Testis (tissue), 3 donors: Measurements from ENCODE around the gene CNNM1. TPM values are rescaled to one million over a fixed set of nuclear protein-coding genes. Genes with fewer than 3 reads are reported as not detected.

Experiments used
- DNase-seq: peaks from one replicate; pipeline ENCODE4 v3.0.0-alpha.2; 2019
- H3K27ac ChIP-seq, 2 donors: fragments of 200-600 bp; sonication (generic); one replicate each; pipeline ENCODE4 v1.5.1; 2019
- H3K27me3 ChIP-seq: fragments of 200-600 bp; sonication (generic); one replicate; pipeline ENCODE4 v1.5.1; 2019
- H3K36me3 ChIP-seq: fragments of 200-600 bp; sonication (generic); one replicate; pipeline ENCODE4 v1.5.1; 2017; ENCODE audit warnings: low read depth; ENCODE audit errors: missing control alignments
- H3K4me1 ChIP-seq: fragments of 200-600 bp; sonication (generic); one replicate; pipeline ENCODE4 v1.5.1; 2019
- H3K4me3 ChIP-seq, 2 donors: fragments of 200-600 bp; sonication (generic); one replicate each; pipeline ENCODE4 v1.5.1; 2017 to 2019
- H3K9me3 ChIP-seq: fragments of 200-600 bp; sonication (generic); one replicate; pipeline ENCODE4 v1.5.1; 2017
- POLR2A ChIP-seq: fragments of 450-650 bp; IDR thresholded peaks from one replicate; pipeline ENCODE4 v1.6.1; 2017; ENCODE audit warnings: antibody characterized with exemption, mild to moderate bottlenecking, moderate library complexity
- WGBS, 2 donors: methylation state at CpG; one replicate each; pipeline ENCODE4 v1.1.5; 2018; 5-methylcytosine and 5-hydroxymethylcytosine counted together
- intact Hi-C: fragments of 100-400 bp; cut with DNase I; formaldehyde crosslinking; loops from one replicate; pipeline ENCODE4 v1.15.1; 2023; ENCODE audit warnings: low total_unique reads
- polyA plus RNA-seq: library from polyadenylated mRNA; stranded (reverse); fragments of 350-450 nt; fragmentation: Illumina TruSeq; extraction: RNeasy Lipid Tissue Mini Kit (QIAGEN cat#74804); gene quantifications from one replicate; pipeline ENCODE4 v1.2.3, GENCODE V29; 2014; ENCODE audit warnings: low read depth, low replicate concordance; ENCODE audit not compliant: insufficient read depth
- total RNA-seq, 2 donors: library from RNA; depleted of rRNA; stranded (reverse); fragments of >200 nt; gene quantifications; one replicate each; pipeline ENCODE4 v1.2.3, GENCODE V29; 2016
- TF ChIP-seq, protein P1 (sequence below), 3 experiments: fragments of 450-650 bp in 2 of 3; fragments of 200-600 bp in 1 of 3; sonication (generic) in 1 of 3; IDR thresholded peaks; one replicate each; pipeline ENCODE4 v1.5.1; 2016 to 2019; ENCODE audit warnings: antibody characterized with exemption in 3 of 3, mild to moderate bottlenecking in 2 of 3, moderate library complexity in 1 of 3

Gene CNNM1
- total and polyA plus RNA-seq, 3 donors from 2014 or later, result 29.0 to 53.8 (median 51.9) TPM

DNA sequence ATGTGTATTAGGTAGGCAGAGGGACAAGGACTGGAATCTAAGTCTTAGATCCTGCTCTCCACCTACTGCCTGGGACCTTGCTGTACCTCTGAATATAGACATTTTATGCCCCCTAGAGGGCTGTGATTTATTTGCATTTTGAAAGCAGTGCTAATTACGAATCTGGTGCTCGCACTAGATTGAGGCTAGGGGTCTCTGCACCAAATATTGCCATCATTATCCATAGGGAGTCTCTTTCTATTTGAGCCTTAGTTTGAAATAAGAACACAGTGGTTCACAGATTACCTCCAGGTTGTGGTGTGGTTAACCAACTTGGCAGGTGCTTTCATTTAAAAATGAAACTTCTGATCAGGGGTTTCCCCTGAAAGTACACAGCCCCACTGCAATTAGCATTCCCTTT is 41.8 kb downstream of the CNNM1 start:
- intact Hi-C loops, result no loop called here
- WGBS, 2 donors, result 51 to 53% methylated on average over 2 of the region's 2 CpGs
- H3K9me3 ChIP-seq, result no peaks in the 10 kb centered on the region
- TF ChIP-seq, protein P1, sequence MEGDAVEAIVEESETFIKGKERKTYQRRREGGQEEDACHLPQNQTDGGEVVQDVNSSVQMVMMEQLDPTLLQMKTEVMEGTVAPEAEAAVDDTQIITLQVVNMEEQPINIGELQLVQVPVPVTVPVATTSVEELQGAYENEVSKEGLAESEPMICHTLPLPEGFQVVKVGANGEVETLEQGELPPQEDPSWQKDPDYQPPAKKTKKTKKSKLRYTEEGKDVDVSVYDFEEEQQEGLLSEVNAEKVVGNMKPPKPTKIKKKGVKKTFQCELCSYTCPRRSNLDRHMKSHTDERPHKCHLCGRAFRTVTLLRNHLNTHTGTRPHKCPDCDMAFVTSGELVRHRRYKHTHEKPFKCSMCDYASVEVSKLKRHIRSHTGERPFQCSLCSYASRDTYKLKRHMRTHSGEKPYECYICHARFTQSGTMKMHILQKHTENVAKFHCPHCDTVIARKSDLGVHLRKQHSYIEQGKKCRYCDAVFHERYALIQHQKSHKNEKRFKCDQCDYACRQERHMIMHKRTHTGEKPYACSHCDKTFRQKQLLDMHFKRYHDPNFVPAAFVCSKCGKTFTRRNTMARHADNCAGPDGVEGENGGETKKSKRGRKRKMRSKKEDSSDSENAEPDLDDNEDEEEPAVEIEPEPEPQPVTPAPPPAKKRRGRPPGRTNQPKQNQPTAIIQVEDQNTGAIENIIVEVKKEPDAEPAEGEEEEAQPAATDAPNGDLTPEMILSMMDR (IDR thresholded peaks at IDR 0.05), result peak in 2 of 3 experiments; percentile 19 to 22
- TF ChIP-seq POLR2A, result no peak
- H3K36me3 ChIP-seq, result no peaks in the 10 kb centered on the region
- H3K4me1 ChIP-seq, result no peaks in the 10 kb centered on the region
- H3K27ac ChIP-seq, result no peak overlapping the region
- DNase-seq, result peak; percentile 41
- H3K4me3 ChIP-seq, result no peak overlapping the region
- no peaks in the 10 kb centered on the region for H3K27me3 ChIP-seq

DNA sequence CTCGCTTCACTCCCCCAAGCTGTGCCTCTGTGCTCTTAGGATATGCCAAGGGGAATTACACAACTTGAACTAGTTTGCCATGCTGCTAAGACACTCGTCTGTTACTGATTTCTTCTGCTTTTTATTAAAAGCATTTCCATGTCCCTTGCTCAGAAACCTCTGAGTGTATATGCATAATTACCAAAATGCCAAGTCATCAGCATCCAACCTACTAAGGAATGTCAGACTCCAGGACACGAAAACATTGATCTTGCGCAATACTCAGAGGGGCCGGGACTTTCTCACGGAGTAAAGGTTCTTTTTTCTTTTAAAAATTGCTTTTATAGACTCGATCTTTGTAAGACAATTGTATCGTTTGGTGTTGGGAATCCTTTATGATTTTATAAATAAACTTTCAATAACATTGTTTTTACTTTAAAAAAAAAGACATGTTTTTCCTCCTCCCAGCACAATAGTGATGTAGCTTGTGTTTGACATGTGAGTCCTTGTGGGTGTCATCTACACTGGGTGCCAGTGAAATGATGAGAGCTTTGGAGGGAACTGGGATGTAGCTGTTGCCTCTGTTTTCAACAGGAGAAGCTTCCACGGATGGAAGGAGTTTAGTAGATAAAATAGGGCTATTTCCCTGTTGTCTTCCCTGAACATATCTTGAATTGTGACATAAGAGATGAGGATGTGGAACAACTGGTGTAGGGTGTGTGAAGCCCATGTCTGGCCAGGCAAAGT is 43.6 kb downstream of the CNNM1 start:
- no peak for DNase-seq
- no peak for TF ChIP-seq POLR2A
- TF ChIP-seq, protein P1 (IDR thresholded peaks at IDR 0.05), result no peak
- H3K4me1 ChIP-seq, result no peaks in the 10 kb centered on the region
- intact Hi-C loops, result no loop called here
- H3K27ac ChIP-seq, result no peak overlapping the region
- H3K4me3 ChIP-seq, result no peak overlapping the region
- H3K27me3 ChIP-seq, result no peaks in the 10 kb centered on the region
- H3K36me3 ChIP-seq, result no peaks in the 10 kb centered on the region
- no peaks in the 10 kb centered on the region for H3K9me3 ChIP-seq
- WGBS, 2 donors, result 75 to 88% methylated on average over 9 of the region's 9 CpGs

DNA sequence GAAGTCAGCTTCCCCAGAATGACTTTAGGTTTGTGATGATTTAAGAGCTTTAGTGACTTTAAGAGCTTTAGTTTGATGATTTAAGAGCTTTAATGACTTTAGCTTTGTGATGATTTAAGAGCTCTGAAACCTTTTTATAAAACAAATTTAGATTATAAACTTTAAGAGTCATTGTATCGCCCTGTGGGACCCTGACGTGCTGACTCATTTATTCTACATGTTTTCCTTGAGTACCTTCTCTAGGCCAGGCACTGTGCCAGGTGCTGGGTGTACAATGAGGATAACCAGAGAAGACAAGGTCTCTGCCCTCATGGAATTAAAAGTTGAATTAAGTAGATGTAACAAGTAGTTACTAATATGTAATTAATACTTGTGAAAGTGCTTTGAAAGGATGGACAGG is 45.4 kb downstream of the CNNM1 start:
- Histone ChIP-seq H3K27me3 (no peaks in the 10 kb centered on the region), H3K27ac (no peak overlapping the region), H3K4me3 (no peak overlapping the region), H3K9me3 (no peaks in the 10 kb centered on the region), H3K4me1 (no peaks in the 10 kb centered on the region), H3K36me3 (no peaks in the 10 kb centered on the region)
- TF ChIP-seq POLR2A, result no peak
- TF ChIP-seq, protein P1 (IDR thresholded peaks at IDR 0.05), result no peak
- intact Hi-C loops, result no loop called here
- DNase-seq, result no peak
- WGBS, 2 donors, result 50 to 51% methylated on average over 2 of the region's 2 CpGs

DNA sequence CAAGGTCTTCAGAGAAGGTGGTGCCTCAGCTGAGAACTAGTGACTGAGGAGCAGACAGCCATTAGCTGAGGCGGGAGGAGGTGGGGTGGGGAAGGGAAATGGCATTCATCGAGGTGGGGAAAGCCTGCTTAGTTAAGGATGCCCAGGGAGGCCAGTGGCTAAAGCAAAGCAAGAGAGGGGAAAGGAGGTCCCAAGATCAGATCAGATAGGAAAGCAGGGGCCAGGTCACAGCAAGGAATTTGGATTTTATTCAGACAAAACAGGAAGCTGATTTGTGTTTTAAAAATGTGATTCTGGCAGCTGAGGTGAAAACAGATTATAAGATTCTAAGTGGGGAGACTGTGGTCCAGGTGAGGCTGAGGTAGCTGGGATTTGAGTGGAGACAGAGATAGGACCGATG is 45.8 kb downstream of the CNNM1 start:
- Histone ChIP-seq H3K4me3 (no peak overlapping the region), H3K36me3 (no peaks in the 10 kb centered on the region), H3K27me3 (no peaks in the 10 kb centered on the region), H3K9me3 (no peaks in the 10 kb centered on the region), H3K4me1 (no peaks in the 10 kb centered on the region), H3K27ac (no peak overlapping the region)
- WGBS, 2 donors, result 60 to 62% methylated on average over 3 of the region's 3 CpGs
- TF ChIP-seq POLR2A, result no peak
- TF ChIP-seq, protein P1 (IDR thresholded peaks at IDR 0.05), result no peak
- DNase-seq, result no peak
- intact Hi-C loops, result no loop called here

DNA sequence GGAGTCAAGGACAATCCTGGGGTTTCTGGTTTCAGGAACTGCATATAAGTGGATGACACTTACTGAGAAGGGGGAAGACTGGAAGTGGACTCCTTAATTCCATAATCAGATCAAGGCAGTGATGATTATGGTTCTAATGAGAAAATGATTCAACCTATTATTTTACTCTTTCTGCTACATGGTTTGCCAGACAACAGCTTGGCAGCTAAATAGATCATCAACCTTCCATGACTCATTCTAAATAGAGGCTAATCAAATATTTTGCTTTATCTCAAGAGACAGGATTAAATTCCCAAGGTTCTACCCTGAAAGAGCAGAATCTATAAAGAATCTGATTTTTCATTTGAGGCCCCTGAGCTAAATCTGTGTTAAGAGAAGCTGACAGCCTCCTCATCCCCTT is 46.3 kb downstream of the CNNM1 start:
- H3K9me3 ChIP-seq, result no peaks in the 10 kb centered on the region
- no peak overlapping the region for H3K4me3 ChIP-seq
- H3K27ac ChIP-seq, result no peak overlapping the region
- DNase-seq, result no peak
- H3K36me3 ChIP-seq, result no peaks in the 10 kb centered on the region
- no peaks in the 10 kb centered on the region for H3K27me3 ChIP-seq
- TF ChIP-seq POLR2A, result no peak
- TF ChIP-seq, protein P1 (IDR thresholded peaks at IDR 0.05), result no peak
- H3K4me1 ChIP-seq, result no peaks in the 10 kb centered on the region
- intact Hi-C loops, result no loop called here
